K562 (cell line): ENCODE data around the gene TAOK2. TPM values are rescaled to one million over a fixed set of nuclear protein-coding genes. Genes with fewer than 3 reads are reported as not detected.
A peak's percentile ranks its signal among the peaks of the same experiment; 100 is the strongest.

Experiments
- CAMTA2 ChIP-seq: fragments of 250-450 bp; sonication (Bioruptor Pico); conservative IDR thresholded peaks from 2 replicates; pipeline ENCODE4 v1.5.1; 2022
- HDAC1 ChIP-seq, 2 experiments: fragments of 450-650 bp; IDR thresholded peaks; 2 replicates each; pipeline ENCODE4 v1.6.1; 2016 to 2017; ENCODE audit warnings: inconsistent platforms in 1 of 2, mild to moderate bottlenecking in 1 of 2, moderate library complexity in 1 of 2
- HNRNPH1 ChIP-seq: fragments of 200-400 bp; formaldehyde crosslinking; optimal IDR thresholded peaks from 2 replicates; pipeline ENCODE3; 2017; ENCODE audit warnings: low read depth, mild to moderate bottlenecking, low read length, moderate library complexity
- MAFF ChIP-seq: IDR thresholded peaks from 2 replicates; pipeline ENCODE4 v1.6.1; 2012; ENCODE audit warnings: low read length, improper control_type of control experiment
- MEF2A ChIP-seq: IDR thresholded peaks from 2 replicates; pipeline ENCODE4 v1.6.1; 2011; ENCODE audit warnings: low read depth, mild to moderate bottlenecking, low read length, moderate library complexity; ENCODE audit not compliant: control insufficient read depth
- STAT6 ChIP-seq: sonication (generic); formaldehyde crosslinking; IDR thresholded peaks from 2 replicates; pipeline ENCODE4 v1.8.1; 2023; ENCODE audit warnings: mild to moderate bottlenecking, missing genetic modification reagents
- TSC22D4 ChIP-seq: fragments of 450-650 bp; IDR thresholded peaks from 2 replicates; pipeline ENCODE4 v1.6.1; 2016; ENCODE audit warnings: missing genetic modification characterization, missing biosample characterization, control low read depth
- ZBTB11 ChIP-seq, 3 experiments: fragments of 200-800 bp in 1 of 3; fragments of 250-450 bp in 1 of 3; fragments of 450-650 bp in 1 of 3; sonication (Bioruptor Pico) in 1 of 3; sonication (Bioruptor generic) in 1 of 3; formaldehyde crosslinking in 1 of 3; IDR thresholded peaks; 2 replicates each; pipeline versions ENCODE4 v1.6.1 to v1.8.0; 2016 to 2022; ENCODE audit warnings: mild to moderate bottlenecking in 2 of 3, missing genetic modification characterization in 2 of 3, missing compliant biosample characterization in 1 of 3, moderate library complexity in 1 of 3
- ZBTB12 ChIP-seq: fragments of 250-450 bp; sonication (Bioruptor Pico); IDR thresholded peaks from 2 replicates; pipeline ENCODE4 v1.4.0; 2020
- polyA plus RNA-seq, 8 experiments: library from polyadenylated mRNA; depleted of rRNA in 4 of 8; stranded (reverse) in 5 of 8; unstranded in 3 of 8; fragments of >200 nt; fragmentation: Nextera tagmentation in 2 of 8; fragmentation: Illumina TruSeq in 1 of 8; extraction: Ambion mirVana in 2 of 8; extraction: Trizol in 1 of 8; gene quantifications; 2 replicates each; pipeline versions ENCODE4 v1.2.1 to v1.2.3, GENCODE V29; 2011 to 2014; ENCODE audit warnings: inconsistent platforms in 1 of 8, missing spikeins in 1 of 8
- total RNA-seq, 7 experiments: library from RNA; depleted of rRNA in 6 of 7; stranded (reverse); fragments of >200 nt in 6 of 7; fragmentation: Illumina TruSeq in 2 of 7; extraction: Trizol in 2 of 7; gene quantifications; 2 replicates each; pipeline versions ENCODE4 v1.2.1 to v1.2.3, GENCODE V29; 2011 to 2021; ENCODE audit warnings: low replicate concordance in 1 of 7

Gene TAOK2
- total and polyA plus RNA-seq, 9 of the 15 experiments (the other 6 are each of a cell fraction or from before 2014, with no cell fraction given), result 0.10 to 41.8 (median 13.7) TPM

- TF ChIP-seq STAT6 (no peak), ZBTB11 (CRISPR knock-in tag; IDR thresholded peaks at IDR 0.05) (peak in 1 of 3 experiments; percentile 34; a peak in 1 of 6 replicates), CAMTA2 (CRISPR knock-in tag) (no peak), MEF2A (no peak), ZBTB12 (CRISPR knock-in tag) (no peak), HDAC1 (IDR thresholded peaks at IDR 0.05) (peak in 1 of 2 experiments; percentile 76; a peak in 2 of 4 replicates), HNRNPH1 (no peak), TSC22D4 (no peak), MAFF (no peak)
Observed at GRCh38 chr16:29925781-29926710, 47.6 kb upstream of the TAOK2 start, which contains the start of gene KCTD13 (continued).
